PFSK-1 (cell line): ENCODE results near the gene INPP4A.

Experiments
- FOXP2 ChIP-seq: optimal IDR thresholded peaks from 2 replicates; pipeline ENCODE3; 2011; ENCODE audit warnings: borderline replicate concordance, control low read depth, inconsistent platforms; ENCODE audit not compliant: insufficient read depth; ENCODE audit errors: extremely low read length, extremely low read depth
- POLR2AphosphoS5 ChIP-seq: IDR thresholded peaks from 2 replicates; pipeline ENCODE4 v1.6.1; 2012; ENCODE audit warnings: low read depth, mild to moderate bottlenecking, control low read depth, low read length, moderate library complexity
- REST ChIP-seq, 2 experiments: IDR thresholded peaks; 2 replicates each; pipeline versions ENCODE4 v1.6.1 to v1.8.0; 2011 to 2012; ENCODE audit warnings: low read depth in 2 of 2, low read length in 2 of 2, control low read depth in 1 of 2, inconsistent platforms in 1 of 2, mild to moderate bottlenecking in 1 of 2, moderate library complexity in 1 of 2; ENCODE audit not compliant: insufficient read depth in 1 of 2
- SIN3A ChIP-seq: IDR thresholded peaks from 2 replicates; pipeline ENCODE4 v1.6.1; 2012; ENCODE audit warnings: mild to moderate bottlenecking, low read length, moderate library complexity, borderline replicate concordance; ENCODE audit not compliant: insufficient read depth
- TAF1 ChIP-seq: IDR thresholded peaks from 2 replicates; pipeline ENCODE4 v1.6.1; 2012; ENCODE audit warnings: low read length, control low read depth, borderline replicate concordance; ENCODE audit not compliant: insufficient read depth

- TF ChIP-seq POLR2AphosphoS5 (no peak), SIN3A (no peak), TAF1 (no peak), REST (IDR thresholded peaks at IDR 0.05; ENCODE audit: insufficient read depth in 1 of 2, low read depth in 2 of 2, low read length in 2 of 2) (no peak), FOXP2 (no peak)
These were observed 116.4 kb downstream of the INPP4A start for GRCh38 chr2:98561018-98561417.
